NCI-H774 (cell line): Measurements from ENCODE around the gene SUPT16H.

Experiments used
- DNase-seq: peaks from one replicate; lab custom pipeline; 2025; lab: John Stamatoyannopoulos, UW

The SUPT16H gene

DNA sequence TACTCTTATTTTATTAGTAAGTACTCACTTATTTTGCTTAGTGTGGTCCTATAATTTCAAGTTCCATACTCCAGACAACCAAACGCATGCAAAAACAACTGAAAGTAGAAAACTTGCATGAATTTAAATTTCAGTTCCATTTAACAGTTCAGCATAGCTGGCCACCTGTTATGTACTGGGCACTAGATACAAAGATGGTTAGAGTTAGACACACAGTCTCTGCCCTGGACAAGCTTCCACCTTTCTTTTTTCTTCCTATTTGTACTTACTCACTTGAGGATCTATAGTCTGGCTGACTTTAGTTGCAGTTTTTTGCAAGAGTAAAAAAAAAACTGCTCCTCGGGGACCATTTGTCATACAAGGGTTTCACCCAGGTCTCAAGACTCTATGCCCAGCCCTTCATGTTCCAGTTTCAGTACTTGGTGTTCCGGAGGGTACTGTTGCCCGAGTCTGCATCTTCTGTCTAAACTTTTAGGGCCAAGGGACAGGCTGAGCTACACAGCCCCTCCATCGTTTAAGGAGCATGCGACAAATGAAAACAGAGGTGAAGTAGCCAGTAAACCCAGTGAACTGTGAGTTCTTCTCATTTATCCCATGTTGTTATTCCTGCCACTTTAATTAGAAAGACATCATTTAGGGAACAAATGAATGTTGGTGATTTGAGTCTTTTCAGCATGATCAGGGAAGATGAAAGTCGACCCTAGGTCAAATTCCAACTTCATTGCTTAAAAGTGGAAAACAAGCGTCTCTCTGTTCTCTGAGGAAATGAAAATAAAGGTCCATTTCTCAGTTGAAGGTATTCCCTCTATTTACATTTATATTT is 81.6 kb downstream of the SUPT16H start:
- DNase-seq: no peak
